Ascending aorta (tissue), 2 donors: Measurements from ENCODE around the gene SCNN1G. TPM values are rescaled to one million over a fixed set of nuclear protein-coding genes. Genes with fewer than 3 reads are reported as not detected.

ENCODE experiments used
- DNase-seq, 2 donors: peaks; one replicate each; pipeline ENCODE4 v3.0.0-alpha.2; 2019; ENCODE audit warnings: low spot score in 2 of 2
- H3K27ac ChIP-seq, 2 donors: fragments of 200-600 bp; sonication (generic); one replicate each; pipeline ENCODE4 v1.5.1; 2016 to 2017; ENCODE audit warnings: mild to moderate bottlenecking in 1 of 2
- H3K27me3 ChIP-seq: fragments of 200-600 bp; sonication (generic); one replicate; pipeline ENCODE4 v1.5.1; 2017
- H3K36me3 ChIP-seq, 2 donors: fragments of 200-600 bp; sonication (generic); one replicate each; pipeline ENCODE4 v1.5.1; 2016
- H3K4me1 ChIP-seq, 2 donors: fragments of 200-600 bp; sonication (generic); one replicate each; pipeline ENCODE4 v1.5.1; 2016 to 2017; ENCODE audit warnings: mild to moderate bottlenecking in 1 of 2
- H3K4me3 ChIP-seq, 2 donors: fragments of 200-600 bp; sonication (generic); one replicate each; pipeline ENCODE4 v1.5.1; 2016 to 2017; ENCODE audit warnings: mild to moderate bottlenecking in 1 of 2
- H3K9me3 ChIP-seq, 2 donors: fragments of 200-600 bp; sonication (generic); one replicate each; pipeline ENCODE4 v1.5.1; 2016
- CTCF ChIP-seq, 3 experiments: fragments of 200-600 bp in 2 of 3; fragments of 450-650 bp in 1 of 3; sonication (generic) in 2 of 3; IDR thresholded peaks; one replicate each; pipeline ENCODE4 v1.5.1; 2016 to 2019; ENCODE audit warnings: antibody characterized with exemption in 3 of 3, mild to moderate bottlenecking in 1 of 3, moderate library complexity in 1 of 3
- intact Hi-C: fragments of 100-400 bp; cut with DNase I; formaldehyde crosslinking; loops from one replicate; pipeline ENCODE4 v1.15.1; 2023
- total RNA-seq: library from RNA; depleted of rRNA; stranded (reverse); fragments of >200 nt; gene quantifications from one replicate; pipeline ENCODE4 v1.1.0, GENCODE V29; 2016

Gene SCNN1G
- total RNA-seq, 1 donor from 2014 or later: not detected

- TF ChIP-seq CTCF (IDR thresholded peaks at IDR 0.05): no peak
- no peak for DNase-seq
- Histone ChIP-seq H3K27me3 (no peaks in the 10 kb centered on the region), H3K4me3 (no peak overlapping the region), H3K36me3 (no peaks in the 10 kb centered on the region), H3K27ac (no peak overlapping the region), H3K4me1 (no peaks in the 10 kb centered on the region), H3K9me3 (no peaks in the 10 kb centered on the region)
- intact Hi-C loops: no loop called here
Measured at GRCh38 chr16:23254338-23254737, 71.8 kb downstream of the SCNN1G start.

- Histone ChIP-seq H3K27ac (no peak overlapping the region), H3K36me3 (no peaks in the 10 kb centered on the region), H3K4me3 (no peak overlapping the region), H3K4me1 (no peaks in the 10 kb centered on the region), H3K27me3 (no peaks in the 10 kb centered on the region), H3K9me3 (no peaks in the 10 kb centered on the region)
- intact Hi-C loops: no loop called here
- no peak for TF ChIP-seq CTCF (IDR thresholded peaks at IDR 0.05)
- DNase-seq: no peak
Measured at GRCh38 chr16:23255000-23255399, 72.5 kb downstream of the SCNN1G start.

- Histone ChIP-seq H3K4me1 (no peaks in the 10 kb centered on the region), H3K9me3 (no peaks in the 10 kb centered on the region), H3K27ac (no peak overlapping the region), H3K36me3 (no peaks in the 10 kb centered on the region), H3K4me3 (no peak overlapping the region), H3K27me3 (no peaks in the 10 kb centered on the region)
- no peak for TF ChIP-seq CTCF (IDR thresholded peaks at IDR 0.05)
- intact Hi-C loops: no loop called here
- DNase-seq: no peak
Measured at GRCh38 chr16:23256440-23256839, 73.9 kb downstream of the SCNN1G start.

GRCh38 chr16:23257682-23258081 is 75.1 kb downstream of the SCNN1G start:
- Histone ChIP-seq H3K9me3 (no peaks in the 10 kb centered on the region), H3K36me3 (no peaks in the 10 kb centered on the region), H3K4me1 (no peaks in the 10 kb centered on the region), H3K27ac (no peak overlapping the region), H3K4me3 (no peak overlapping the region), H3K27me3 (no peaks in the 10 kb centered on the region)
- no peak for TF ChIP-seq CTCF (IDR thresholded peaks at IDR 0.05)
- no peak for DNase-seq
- intact Hi-C loops: no loop called here

GRCh38 chr16:23258919-23259237 is 76.3 kb downstream of the SCNN1G start:
- H3K4me3 ChIP-seq: no peak overlapping the region
- H3K27ac ChIP-seq: no peak overlapping the region
- H3K36me3 ChIP-seq: no peaks in the 10 kb centered on the region
- no peak for TF ChIP-seq CTCF (IDR thresholded peaks at IDR 0.05)
- intact Hi-C loops: no loop called here
- no peaks in the 10 kb centered on the region for H3K27me3 ChIP-seq
- DNase-seq: no peak
- H3K4me1 ChIP-seq: no peaks in the 10 kb centered on the region
- H3K9me3 ChIP-seq: no peaks in the 10 kb centered on the region

Other genes with a start within 250 kb of the SCNN1G start
- gene USP31, start 33.3 kb upstream of the SCNN1G start, total RNA-seq: 6.2 TPM
- gene SCNN1B, start 119.6 kb downstream of the SCNN1G start, total RNA-seq: 16.1 TPM